HepG2 (cell line): ENCODE data around the gene EPS8. TPM values are rescaled to one million over a fixed set of nuclear protein-coding genes. Genes with fewer than 3 reads are reported as not detected.

ENCODE experiments used
- ATAC-seq: fragments of 200-7000 bp; cut with Tn5 transposase; 3 replicates; pipeline ENCODE4 v1.9.1; 2020; ENCODE audit warnings: mild to moderate bottlenecking, moderate library complexity
- BruUV-seq: library from RNA; stranded (reverse); fragments of 400-500 nt; replicated peaks from 2 replicates; lab custom pipeline; 2021; lab: Mats Ljungman, UMichigan
- CTCF ChIA-PET: fragments of 300-600 bp; formaldehyde crosslinking; extraction: SDS; loops from one replicate; lab custom pipeline; 2021; ENCODE audit warnings: low total read pairs, inconsistent platforms, low intra/inter-chr PET ratio; lab: Yijun Ruan, JAX
- POLR2A ChIA-PET: fragments of 350-600 bp; sonication (Branson Sonifier 250); formaldehyde crosslinking; loops from one replicate; lab custom pipeline; 2020; ENCODE audit warnings: antibody characterized with exemption, inconsistent platforms; lab: Yijun Ruan, JAX
- DNase-seq: peaks from one replicate; pipeline ENCODE4 v3.0.0-alpha.2; 2015; ENCODE audit warnings: low spot score
- FAIRE-seq: peaks from 3 replicates; lab custom pipeline; 2011; peaks lifted over from hg19 to GRCh38; lab: Jason Lieb, UNC
- H2AFZ ChIP-seq: one replicate; pipeline ENCODE4 v1.6.1; 2011; ENCODE audit warnings: low read length, inconsistent platforms
- H3K27ac ChIP-seq: fragments of 300-600 bp; 3 replicates; pipeline ENCODE4 v1.8.0; 2011; ENCODE audit warnings: mixed run types, mild to moderate bottlenecking, mixed read lengths, low read length, inconsistent platforms; ENCODE audit not compliant: insufficient read depth; ENCODE audit errors: extremely low read length
- H3K27me3 ChIP-seq, 2 experiments: fragments of 200-600 bp in 1 of 2; 2 replicates in 1 of 2; 3 replicates in 1 of 2; pipeline versions ENCODE4 v1.6.0 to v1.8.0; 2011; ENCODE audit warnings: low read length in 2 of 2, mild to moderate bottlenecking in 2 of 2, moderate library complexity in 2 of 2, inconsistent platforms in 1 of 2; ENCODE audit not compliant: insufficient read depth in 2 of 2, control insufficient read depth in 1 of 2
- H3K36me3 ChIP-seq, 2 experiments: fragments of 200-600 bp in 1 of 2; replicated peaks in 1 of 2; 2 replicates in 1 of 2; 3 replicates in 1 of 2; pipeline versions ENCODE4 v1.5.1 to v1.8.0; 2011; ENCODE audit warnings: low read length in 2 of 2, inconsistent platforms in 1 of 2; ENCODE audit not compliant: insufficient read depth in 2 of 2, control insufficient read depth in 1 of 2
- H3K4me1 ChIP-seq: 2 replicates; pipeline ENCODE4 v1.5.1; 2012; ENCODE audit warnings: low read length, inconsistent platforms; ENCODE audit not compliant: insufficient read depth
- H3K4me2 ChIP-seq: 2 replicates; pipeline ENCODE4 v1.6.0; 2011; ENCODE audit warnings: low read depth, low read length, inconsistent platforms
- H3K4me3 ChIP-seq, 3 experiments: fragments of 200-600 bp in 1 of 3; sonication (generic), shearing (Covaris generic) in 1 of 3; replicated peaks in 1 of 3; 2 replicates each; pipeline ENCODE4 v1.5.1; 2011 to 2016; ENCODE audit warnings: low read length in 3 of 3, inconsistent platforms in 2 of 3, low read depth in 2 of 3, mild to moderate bottlenecking in 2 of 3, control low read depth in 1 of 3, mixed read lengths in 1 of 3; ENCODE audit not compliant: insufficient read depth in 1 of 3
- H3K79me2 ChIP-seq: one replicate; pipeline ENCODE4 v1.6.1; 2011; ENCODE audit warnings: low read length, inconsistent platforms; ENCODE audit not compliant: insufficient read depth
- H3K9ac ChIP-seq: 2 replicates; pipeline ENCODE4 v1.6.0; 2011; ENCODE audit warnings: mild to moderate bottlenecking, low read depth, low read length, inconsistent platforms; ENCODE audit not compliant: insufficient read depth
- H3K9me3 ChIP-seq: 2 replicates; pipeline ENCODE4 v1.5.1; 2012; ENCODE audit warnings: mild to moderate bottlenecking, low read length
- H4K20me1 ChIP-seq: 2 replicates; pipeline ENCODE4 v1.6.0; 2011; ENCODE audit warnings: inconsistent platforms, mild to moderate bottlenecking, low read length, moderate library complexity; ENCODE audit not compliant: insufficient read depth
- AHDC1 ChIP-seq: sonication (generic); formaldehyde crosslinking; IDR thresholded peaks from 2 replicates; pipeline ENCODE4 v1.5.1; 2020; ENCODE audit warnings: mild to moderate bottlenecking, missing genetic modification reagents, borderline replicate concordance
- ATF7-NPFF ChIP-seq: sonication (generic); formaldehyde crosslinking; IDR thresholded peaks from 2 replicates; pipeline ENCODE4 v1.8.1; 2023; ENCODE audit warnings: mild to moderate bottlenecking, low read depth, missing genetic modification reagents, moderate library complexity
- DNMT3B ChIP-seq: conservative IDR thresholded peaks from 2 replicates; pipeline ENCODE4 v1.6.1; 2016; ENCODE audit warnings: missing biosample characterization, control low read depth
- ELF1 ChIP-seq: sonication (generic); formaldehyde crosslinking; IDR thresholded peaks from 2 replicates; pipeline ENCODE4 v1.4.0; 2020; ENCODE audit warnings: missing genetic modification reagents
- LCORL ChIP-seq, 2 experiments: fragments of 450-650 bp in 1 of 2; sonication (generic) in 1 of 2; formaldehyde crosslinking in 1 of 2; IDR thresholded peaks; 2 replicates each; pipeline versions ENCODE4 v1.5.0 to v1.6.1; 2017 to 2020; ENCODE audit warnings: antibody characterized with exemption in 1 of 2, missing genetic modification reagents in 1 of 2
- PHF20 ChIP-seq: sonication (generic); formaldehyde crosslinking; IDR thresholded peaks from 2 replicates; pipeline ENCODE4 v1.5.0; 2020; ENCODE audit warnings: mild to moderate bottlenecking, missing genetic modification reagents
- SOX5 ChIP-seq: IDR thresholded peaks from 2 replicates; pipeline ENCODE4 v1.6.1; 2016; ENCODE audit warnings: borderline replicate concordance
- TRAFD1 ChIP-seq: sonication (generic); formaldehyde crosslinking; IDR thresholded peaks from 2 replicates; pipeline ENCODE4 v1.5.1; 2020; ENCODE audit warnings: missing genetic modification reagents, mild to moderate bottlenecking, borderline replicate concordance
- ZBTB39 ChIP-seq: sonication (generic); formaldehyde crosslinking; IDR thresholded peaks from 2 replicates; pipeline ENCODE4 v1.5.0; 2020; ENCODE audit warnings: missing genetic modification reagents
- ZBTB7B ChIP-seq: sonication (generic); formaldehyde crosslinking; IDR thresholded peaks from 2 replicates; pipeline ENCODE4 v1.4.0; 2020; ENCODE audit warnings: missing genetic modification reagents
- ZNF17 ChIP-seq: sonication (generic); formaldehyde crosslinking; IDR thresholded peaks from 2 replicates; pipeline ENCODE4 v1.5.0; 2020; ENCODE audit warnings: mild to moderate bottlenecking, missing genetic modification reagents
- ZNF614 ChIP-seq: IDR thresholded peaks from 2 replicates; pipeline ENCODE4 v1.6.1; 2018; ENCODE audit warnings: missing biosample characterization, missing genetic modification reagents, inconsistent platforms, borderline replicate concordance
- WGBS: methylation state at CpG from one replicate; pipeline ENCODE4 v1.1.6; 2017; ENCODE audit warnings: low lambda C conversion rate; 5-methylcytosine and 5-hydroxymethylcytosine counted together
- in situ Hi-C: cut with HindIII; loops from 2 replicates; pipeline ENCODE4 v1.10.0; 2017; ENCODE audit warnings: low pct_unique_long_range_greater_than_20kb; ENCODE audit not compliant: extremely low pct_ligation_motif_present
- intact Hi-C: fragments of 100-400 bp; cut with micrococcal nuclease; formaldehyde crosslinking; loops from one replicate; pipeline ENCODE4 v1.10.0; 2022; ENCODE audit not compliant: unreplicated experiment
- polyA plus RNA-seq, 8 experiments: library from polyadenylated mRNA; depleted of rRNA in 3 of 8; stranded (reverse) in 7 of 8; unstranded in 1 of 8; fragments of >200 nt; fragmentation: Illumina TruSeq in 4 of 8; extraction: Trizol in 4 of 8; gene quantifications; 2 replicates each; pipeline versions ENCODE4 v1.2.1 to v1.2.3, GENCODE V29; 2011 to 2016; ENCODE audit warnings: low read depth in 4 of 8, missing spikeins in 1 of 8, mixed read lengths in 1 of 8; ENCODE audit not compliant: insufficient read depth in 1 of 8
- total RNA-seq, 5 experiments: library from RNA; depleted of rRNA; stranded (reverse); fragments of >200 nt; fragmentation: Illumina TruSeq; extraction: Trizol; gene quantifications; 2 replicates each; pipeline ENCODE4 v1.2.3, GENCODE V29; 2016; ENCODE audit warnings: low read depth in 1 of 5

EPS8 gene
- total and polyA plus RNA-seq, 2 of the 13 experiments (the other 11 are each of a cell fraction or from before 2014, with no cell fraction given): 37.1 to 43.4 TPM

GRCh38 chr12:15831315-15831978 is 42.3 kb upstream of the EPS8 start (continued):
- TF ChIP-seq ZNF17: no peak

- CTCF ChIA-PET: no interaction called here
- Histone ChIP-seq H3K9me3 (no peaks in the 10 kb centered on the region), H3K4me3 (no peak overlapping the region), H3K27ac (no peak overlapping the region), H3K4me2 (no peak overlapping the region), H3K27me3 (peaks cover 0 to 6% of the 10 kb centered on the region in 2 experiments; a peak in 1 of 5 replicates), H2AFZ (no peak overlapping the region), H3K9ac (no peak overlapping the region), H3K79me2 (no peaks in the 10 kb centered on the region), H4K20me1 (no peaks in the 10 kb centered on the region), H3K4me1 (no peaks in the 10 kb centered on the region), H3K36me3 (no peaks in the 10 kb centered on the region)
- DNase-seq (no peak), FAIRE-seq (no peak), ATAC-seq (no peak)
- in situ Hi-C loops (no loop called here), intact Hi-C loops (no loop called here)
- 17% methylated on average over 3 of the region's 3 CpGs for WGBS
- TF ChIP-seq SOX5 (CRISPR knock-in tag) (no peak), LCORL (IDR thresholded peaks at IDR 0.05) (no peak), LCORL (CRISPR knock-in tag; IDR thresholded peaks at IDR 0.05) (no peak), AHDC1 (no peak), ZNF614 (CRISPR knock-in tag) (no peak), ZBTB39 (CRISPR knock-in tag) (no peak), ZBTB7B (CRISPR knock-in tag) (no peak), TRAFD1 (CRISPR knock-in tag) (no peak), PHF20 (CRISPR knock-in tag) (no peak), DNMT3B (CRISPR knock-in tag) (no peak), ATF7-NPFF (CRISPR knock-in tag) (no peak), ELF1 (CRISPR knock-in tag) (no peak)
- BruUV-seq: no TSS peak
- POLR2A ChIA-PET: no interaction called here
Observed at GRCh38 chr12:15830538-15830937, 41.4 kb upstream of the EPS8 start.
